Coronary artery (tissue), 2 donors: ENCODE measurements around the gene GMEB2.

Experiments
- DNase-seq: peaks from one replicate; pipeline ENCODE4 v3.0.0-alpha.2; 2017; ENCODE audit warnings: low spot score
- H3K27ac ChIP-seq, 2 donors: fragments of 200-600 bp; sonication (generic); one replicate each; pipeline ENCODE4 v1.5.1; 2016 to 2019
- H3K4me3 ChIP-seq: fragments of 200-600 bp; sonication (generic); 2 replicates; pipeline ENCODE4 v1.5.1; 2016; ENCODE audit warnings: mild to moderate bottlenecking, moderate library complexity
- CTCF ChIP-seq: fragments of 200-600 bp; sonication (generic); IDR thresholded peaks from one replicate; pipeline ENCODE4 v1.5.1; 2019; ENCODE audit warnings: antibody characterized with exemption

Gene GMEB2

GRCh38 chr20:63586797-63587196 lies 40.1 kb downstream of the GMEB2 start:
- no peak overlapping the region for H3K27ac ChIP-seq
- H3K4me3 ChIP-seq, result no peak overlapping the region
- no peak for DNase-seq
- no peak for TF ChIP-seq CTCF

GRCh38 chr20:63585616-63586565 lies 41.0 kb downstream of the GMEB2 start:
- no peak for DNase-seq
- Histone ChIP-seq H3K4me3 (no peak overlapping the region), H3K27ac (no peak overlapping the region)
- TF ChIP-seq CTCF, result no peak

- H3K27ac ChIP-seq, result no peak overlapping the region
- no peak overlapping the region for H3K4me3 ChIP-seq
These were observed 44.4 kb downstream of the GMEB2 start for GRCh38 chr20:63582382-63583063.

GRCh38 chr20:63580796-63581461 lies 46.0 kb downstream of the GMEB2 start:
- H3K4me3 ChIP-seq, result no peak overlapping the region
- DNase-seq, result no peak
- H3K27ac ChIP-seq, result no peak overlapping the region
- no peak for TF ChIP-seq CTCF

More at GRCh38 chr20:63582382-63583063, 44.4 kb downstream of the GMEB2 start:
- TF ChIP-seq CTCF, result no peak
- DNase-seq, result no peak

- no peak for TF ChIP-seq CTCF
- Histone ChIP-seq H3K27ac (no peak overlapping the region), H3K4me3 (no peak overlapping the region)
- DNase-seq, result no peak
These were observed 47.7 kb downstream of the GMEB2 start for GRCh38 chr20:63579017-63579694.

GRCh38 chr20:63578224-63579016 lies 48.5 kb downstream of the GMEB2 start:
- Histone ChIP-seq H3K4me3 (no peak overlapping the region), H3K27ac (no peak overlapping the region)
- no peak for DNase-seq
- TF ChIP-seq CTCF, result no peak
